ENCODE results near the gene MB.

The MB gene

DNA sequence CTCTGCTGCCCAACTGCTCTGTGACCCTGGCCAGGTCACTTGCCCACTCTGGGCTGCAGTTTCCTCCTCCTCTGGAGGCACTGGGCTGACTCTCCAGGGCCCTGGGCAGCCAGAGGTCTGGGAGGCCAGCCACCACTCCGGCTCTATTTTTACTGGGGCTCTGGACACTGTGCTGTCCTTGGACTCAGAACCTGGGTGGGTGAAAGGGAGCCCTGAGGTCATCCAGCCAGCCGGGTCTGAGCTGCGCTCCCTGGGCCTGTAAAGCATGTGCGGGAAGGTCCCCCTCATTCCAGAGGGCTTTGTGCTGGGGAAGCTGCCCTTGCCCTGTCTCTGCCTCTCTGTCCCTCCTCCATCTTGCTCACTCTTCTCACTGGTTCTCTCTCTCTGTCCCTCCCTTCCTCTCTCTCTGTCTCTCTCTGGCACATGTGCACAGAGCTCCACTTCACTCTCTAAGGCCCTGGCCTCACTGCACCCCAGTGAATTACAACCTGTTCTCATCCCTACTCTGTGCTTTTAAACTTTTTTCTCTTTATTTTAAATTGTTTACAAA lies 24.6 kb downstream of the MB start:
- H3K9ac ChIP-seq (ENCODE audit: low read length) = no peak overlapping the region
- no peaks in the 10 kb centered on the region for H3K9me3 ChIP-seq (ENCODE audit: insufficient read depth, low read length)
- no peak overlapping the region for H3K27ac ChIP-seq (ENCODE audit: low read length)

DNA sequence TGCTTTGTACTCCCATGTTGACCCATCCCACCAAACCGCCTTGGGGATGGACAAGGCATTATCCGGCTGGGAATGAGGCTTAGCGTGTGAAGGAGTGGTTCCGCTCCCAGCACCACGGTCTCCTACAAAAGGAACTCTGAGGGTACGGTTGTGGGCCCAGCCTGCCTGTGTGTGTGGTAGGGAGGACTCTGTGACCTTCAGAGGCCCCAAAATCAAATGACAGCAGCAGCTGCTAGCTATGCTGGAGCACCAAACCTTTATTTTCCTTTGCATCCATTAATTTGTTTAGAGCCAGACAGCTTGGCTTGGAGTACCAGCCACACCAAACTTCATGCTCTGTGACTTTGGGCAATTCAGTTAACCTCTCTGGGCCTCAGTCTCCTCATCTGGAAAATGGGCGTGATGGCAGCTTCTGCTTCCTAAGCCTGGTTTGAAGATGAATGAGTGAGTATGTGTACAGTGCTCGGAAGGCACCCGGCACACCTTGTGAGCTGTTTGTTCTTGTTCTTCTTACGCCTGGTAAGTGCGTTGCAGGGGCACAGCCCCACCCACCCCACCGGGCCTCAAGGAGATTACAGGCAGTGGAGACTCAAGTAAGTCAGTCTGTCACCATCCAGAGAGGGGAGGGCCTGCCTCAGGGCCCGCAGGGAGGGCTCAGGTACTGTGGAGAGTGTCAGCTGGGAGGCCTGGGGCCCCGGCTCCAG lies 25.3 kb downstream of the MB start:
- Histone ChIP-seq H3K36me3 (replicated peaks; ENCODE audit: low read depth, low read length) (no peaks in the 10 kb centered on the region), H3K27ac (ENCODE audit: low read length) (no peak overlapping the region), H3K9me3 (ENCODE audit: insufficient read depth, low read length) (no peaks in the 10 kb centered on the region), H3K79me2 (ENCODE audit: low read length) (no peaks in the 10 kb centered on the region), H3K9ac (ENCODE audit: low read length) (no peak overlapping the region), H3K4me1 (ENCODE audit: low read length) (no peaks in the 10 kb centered on the region), H3K4me3 (ENCODE audit: low read length) (no peak overlapping the region), H2AFZ (ENCODE audit: low read depth, low read length) (no peak overlapping the region), H4K20me1 (ENCODE audit: insufficient read depth, low read length) (no peaks in the 10 kb centered on the region), H3K27me3 (ENCODE audit: low read depth, low read length) (peaks cover 21% of the 10 kb centered on the region), H3K4me2 (ENCODE audit: low read length) (no peak overlapping the region)
- TF ChIP-seq EZH2phosphoT487 (IDR thresholded peaks at IDR 0.05; ENCODE audit: low read depth) (no peak), CTCF (IDR thresholded peaks at IDR 0.05; ENCODE audit: low read depth, low read length) (no peak)

More for the DNA sequence above, 24.6 kb downstream of the MB start:
- no peak for TF ChIP-seq EZH2phosphoT487 (IDR thresholded peaks at IDR 0.05; ENCODE audit: low read depth)
- no peak for TF ChIP-seq CTCF (IDR thresholded peaks at IDR 0.05; ENCODE audit: low read depth, low read length)
- no peak overlapping the region for H3K4me3 ChIP-seq (ENCODE audit: low read length)
- H3K4me1 ChIP-seq (ENCODE audit: low read length) = no peaks in the 10 kb centered on the region
- H3K4me2 ChIP-seq (ENCODE audit: low read length) = no peak overlapping the region
- H3K27me3 ChIP-seq (ENCODE audit: low read depth, low read length) = peaks cover 21% of the 10 kb centered on the region
- no peaks in the 10 kb centered on the region for H4K20me1 ChIP-seq (ENCODE audit: insufficient read depth, low read length)
- H2AFZ ChIP-seq (ENCODE audit: low read depth, low read length) = no peak overlapping the region
- H3K36me3 ChIP-seq (replicated peaks; ENCODE audit: low read depth, low read length) = no peaks in the 10 kb centered on the region
- H3K79me2 ChIP-seq (ENCODE audit: low read length) = no peaks in the 10 kb centered on the region

GRCh38 chr22:35590634-35591295 lies 26.4 kb downstream of the MB start:
- H3K27me3 ChIP-seq (ENCODE audit: low read depth, low read length) = peaks cover 21% of the 10 kb centered on the region
- no peaks in the 10 kb centered on the region for H4K20me1 ChIP-seq (ENCODE audit: insufficient read depth, low read length)
- H3K9ac ChIP-seq (ENCODE audit: low read length) = no peak overlapping the region
- H3K4me1 ChIP-seq (ENCODE audit: low read length) = no peaks in the 10 kb centered on the region
- no peaks in the 10 kb centered on the region for H3K79me2 ChIP-seq (ENCODE audit: low read length)
- no peak for TF ChIP-seq EZH2phosphoT487 (IDR thresholded peaks at IDR 0.05; ENCODE audit: low read depth)
- no peak for TF ChIP-seq CTCF (IDR thresholded peaks at IDR 0.05; ENCODE audit: low read depth, low read length)
- H3K9me3 ChIP-seq (ENCODE audit: insufficient read depth, low read length) = no peaks in the 10 kb centered on the region
- H3K4me3 ChIP-seq (ENCODE audit: low read length) = no peak overlapping the region
- H3K27ac ChIP-seq (ENCODE audit: low read length) = no peak overlapping the region
- H2AFZ ChIP-seq (ENCODE audit: low read depth, low read length) = no peak overlapping the region
- H3K36me3 ChIP-seq (replicated peaks; ENCODE audit: low read depth, low read length) = no peaks in the 10 kb centered on the region
- H3K4me2 ChIP-seq (ENCODE audit: low read length) = no peak overlapping the region

DNA sequence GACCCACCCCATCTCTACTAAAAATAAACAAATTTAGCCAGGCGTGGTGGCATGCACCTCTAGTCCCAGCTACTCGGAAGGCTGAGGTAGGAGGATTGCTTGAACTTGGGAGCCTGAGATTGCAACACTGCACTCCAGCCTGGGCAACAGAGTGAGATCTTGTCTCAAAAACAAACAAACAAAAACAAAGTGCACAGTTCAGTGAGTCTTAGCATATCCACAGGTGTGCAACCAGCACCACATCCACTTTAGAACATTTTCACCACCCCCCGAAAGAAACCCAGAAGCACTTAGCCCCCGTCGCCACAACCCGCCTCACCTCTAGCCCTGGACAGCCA lies 27.4 kb downstream of the MB start:
- no peak overlapping the region for H3K27ac ChIP-seq (ENCODE audit: low read length)

More for the DNA sequence above, 27.4 kb downstream of the MB start:
- Histone ChIP-seq H3K4me2 (ENCODE audit: low read length) (no peak overlapping the region), H3K27me3 (ENCODE audit: low read depth, low read length) (peaks cover 21% of the 10 kb centered on the region), H3K79me2 (ENCODE audit: low read length) (no peaks in the 10 kb centered on the region), H2AFZ (ENCODE audit: low read depth, low read length) (no peak overlapping the region), H3K4me1 (ENCODE audit: low read length) (no peaks in the 10 kb centered on the region), H3K4me3 (ENCODE audit: low read length) (no peak overlapping the region), H3K36me3 (replicated peaks; ENCODE audit: low read depth, low read length) (no peaks in the 10 kb centered on the region), H4K20me1 (ENCODE audit: insufficient read depth, low read length) (no peaks in the 10 kb centered on the region), H3K9ac (ENCODE audit: low read length) (no peak overlapping the region), H3K9me3 (ENCODE audit: insufficient read depth, low read length) (no peaks in the 10 kb centered on the region)
- TF ChIP-seq EZH2phosphoT487 (IDR thresholded peaks at IDR 0.05; ENCODE audit: low read depth) = no peak

All from OCI-LY3 (cell line).